HG03575 (cell line): ENCODE measurements around the gene GNA14.
"Not testable (repeated sequence)": the region's sequence is repeated elsewhere in the genome, so short reads cannot be mapped to it uniquely, and the experiment has no call there.

Source experiments
- ATAC-seq: cut with Tn5 transposase; IDR thresholded peaks from one replicate; pipeline ENCODE4 v1.9.1; 2021; ENCODE audit not compliant: unreplicated experiment, insufficient number of reproducible peaks, low FRiP score; ENCODE audit errors: extremely low read depth

Gene GNA14

DNA sequence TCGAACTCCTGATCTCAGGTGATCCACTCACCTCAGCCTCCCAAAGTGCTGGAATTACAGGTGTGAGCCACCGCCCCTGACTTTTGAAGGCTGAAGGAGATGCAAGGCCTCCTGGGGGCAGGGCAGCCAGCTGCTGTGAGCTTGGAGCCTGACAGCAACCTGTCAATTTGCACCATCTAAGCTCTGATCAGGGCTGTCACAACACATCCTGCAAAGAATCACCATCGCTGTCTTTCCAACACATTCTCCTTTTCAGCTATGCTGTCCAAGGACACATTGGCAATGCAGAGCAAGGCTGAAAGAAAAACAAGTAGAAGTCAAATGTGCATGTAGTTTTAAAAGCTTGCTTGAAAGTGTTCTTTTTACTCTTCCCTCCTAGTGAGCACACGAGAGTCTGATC lies 54.6 kb downstream of the GNA14 start:
- ATAC-seq = no peak

DNA sequence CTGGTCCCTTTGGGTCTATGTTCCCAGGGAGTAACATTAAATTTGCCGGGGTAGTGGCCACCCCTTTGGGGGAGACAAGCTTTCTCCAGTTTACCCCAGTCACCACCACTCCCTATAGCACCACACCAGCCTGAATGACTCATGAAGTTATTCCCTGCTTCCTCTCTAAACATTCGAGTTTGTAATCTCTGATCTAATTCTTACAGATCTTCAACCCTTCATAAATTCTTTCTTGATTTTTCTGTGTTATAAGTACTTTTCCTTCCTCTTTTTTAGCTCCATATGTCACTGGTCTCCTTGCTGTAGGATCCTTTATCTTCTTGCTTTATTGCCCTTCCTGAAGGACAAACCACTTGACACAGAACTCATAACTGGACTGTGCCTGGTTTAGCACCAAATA lies 55.6 kb downstream of the GNA14 start:
- no peak for ATAC-seq

DNA sequence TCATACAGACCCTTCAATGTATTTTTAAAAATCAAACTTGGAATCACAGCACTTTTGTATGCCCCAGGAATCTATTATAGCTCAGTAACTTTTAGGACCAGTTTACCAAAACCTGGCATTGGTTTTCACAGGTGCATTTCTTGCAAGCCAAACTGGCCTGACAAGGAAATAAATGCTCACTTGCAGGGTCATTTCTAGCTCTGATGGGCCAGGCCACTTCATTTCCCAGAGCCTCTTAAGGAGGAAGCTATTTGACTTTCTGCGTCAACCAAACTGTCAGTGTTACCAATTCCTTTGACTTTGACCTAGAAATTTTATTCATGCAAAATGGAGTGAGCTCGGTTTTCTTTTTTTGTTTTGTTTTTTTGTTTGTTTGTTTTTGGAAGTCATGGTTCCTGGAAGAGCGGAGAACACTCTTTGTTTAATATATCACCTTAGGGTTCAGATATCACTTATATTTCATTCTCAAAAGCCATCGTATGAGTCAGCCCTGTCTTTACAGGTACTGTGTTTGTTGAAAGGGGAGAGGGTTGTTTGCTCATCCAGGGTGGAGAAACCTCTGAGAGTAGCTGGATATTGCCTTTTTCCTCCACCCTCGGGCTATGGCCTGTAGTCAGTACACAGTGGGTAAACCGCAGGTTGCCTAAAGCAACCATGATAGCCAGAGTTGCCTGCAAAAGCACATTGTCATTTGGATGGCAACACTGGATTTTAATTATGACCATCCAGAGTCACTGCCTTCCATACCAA lies 58.9 kb downstream of the GNA14 start:
- ATAC-seq = no peak

DNA sequence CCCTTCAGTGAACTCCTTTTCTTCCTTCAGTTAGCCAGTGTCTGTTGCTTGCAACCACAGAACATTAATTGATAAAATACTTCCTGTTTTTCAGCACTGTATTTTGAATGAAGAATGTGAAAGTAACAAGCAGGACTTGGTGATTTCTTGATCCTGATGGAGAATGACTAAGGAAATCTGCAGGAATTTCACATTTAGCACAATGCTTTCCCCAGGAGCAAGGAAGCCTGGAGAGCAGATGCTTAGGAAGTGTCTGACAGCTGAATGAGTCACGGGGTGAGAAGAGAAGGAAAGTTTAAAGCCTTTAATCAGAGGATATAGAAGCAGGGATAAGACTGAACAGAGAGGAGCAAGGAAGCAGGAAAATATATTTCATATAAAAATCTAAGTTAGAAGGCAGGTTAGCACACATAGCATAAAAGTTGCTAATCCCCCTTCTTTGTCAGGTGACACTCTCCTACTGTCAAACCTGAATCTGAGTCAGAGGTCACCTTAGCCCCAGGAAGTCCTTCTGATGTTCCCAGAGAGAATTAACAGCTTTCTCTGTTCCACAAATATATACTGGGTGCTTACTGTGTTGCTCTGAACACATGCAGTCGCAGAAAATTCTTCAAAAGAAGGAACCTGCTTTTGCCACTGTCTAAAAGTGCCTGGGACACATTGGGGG lies 59.7 kb downstream of the GNA14 start:
- no peak for ATAC-seq

DNA sequence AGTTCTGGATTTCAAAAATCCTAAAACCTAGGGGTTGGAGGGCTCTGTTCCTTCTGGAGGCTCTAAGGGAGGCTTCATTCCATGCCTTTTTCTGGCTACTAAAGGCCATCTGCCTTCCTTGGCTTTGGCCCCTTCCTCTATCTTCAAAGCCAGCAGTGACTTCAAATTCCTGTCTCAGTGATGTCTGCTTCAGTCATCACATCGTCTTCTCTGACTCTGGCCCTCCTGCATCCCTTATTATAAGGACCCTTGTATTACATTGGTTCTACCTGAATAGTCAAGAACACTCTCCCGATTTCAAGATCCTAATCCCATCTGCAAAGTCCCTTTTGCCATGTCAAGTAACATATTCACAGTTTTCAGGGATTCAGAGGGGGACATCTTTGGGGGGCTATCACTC lies 60.3 kb downstream of the GNA14 start:
- no peak for ATAC-seq

DNA sequence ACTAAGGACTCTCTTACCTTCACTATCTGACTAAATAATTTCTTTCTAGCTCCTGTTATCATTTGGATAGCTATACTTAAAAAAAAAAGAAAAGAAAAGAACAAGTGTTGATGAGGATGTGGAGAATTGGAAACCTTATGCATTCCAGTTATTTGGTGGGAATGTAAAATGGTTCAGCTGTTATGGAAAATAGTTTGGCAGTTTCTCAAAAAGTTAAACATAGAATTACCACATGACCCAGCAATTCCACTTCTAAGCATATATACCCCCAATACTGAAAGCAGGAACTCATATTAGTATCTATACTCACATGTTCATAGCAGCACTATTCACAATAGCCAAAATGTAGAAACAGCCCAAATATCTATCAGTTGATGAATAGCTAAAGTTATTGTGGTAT lies 61.1 kb downstream of the GNA14 start:
- no peak for ATAC-seq

DNA sequence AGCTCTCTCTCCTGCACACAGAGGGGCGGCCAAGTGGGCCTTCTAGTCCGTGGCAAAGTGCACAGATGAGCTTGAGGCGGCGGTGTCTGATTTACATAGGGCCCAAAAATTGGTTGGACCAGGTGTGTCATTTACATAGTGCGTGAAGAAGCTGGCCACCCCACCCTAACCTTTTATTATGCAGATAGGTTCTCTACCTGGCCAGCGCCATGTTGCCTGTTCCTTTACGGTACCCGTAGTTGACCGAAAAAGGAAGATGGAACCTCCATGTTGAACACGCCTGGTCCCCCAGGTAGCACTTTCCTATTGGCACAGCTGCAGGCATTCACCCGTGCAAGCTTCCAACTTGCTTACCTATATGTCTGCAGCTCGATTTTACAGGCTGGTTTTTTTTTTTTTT lies 61.5 kb downstream of the GNA14 start:
- no peak for ATAC-seq

DNA sequence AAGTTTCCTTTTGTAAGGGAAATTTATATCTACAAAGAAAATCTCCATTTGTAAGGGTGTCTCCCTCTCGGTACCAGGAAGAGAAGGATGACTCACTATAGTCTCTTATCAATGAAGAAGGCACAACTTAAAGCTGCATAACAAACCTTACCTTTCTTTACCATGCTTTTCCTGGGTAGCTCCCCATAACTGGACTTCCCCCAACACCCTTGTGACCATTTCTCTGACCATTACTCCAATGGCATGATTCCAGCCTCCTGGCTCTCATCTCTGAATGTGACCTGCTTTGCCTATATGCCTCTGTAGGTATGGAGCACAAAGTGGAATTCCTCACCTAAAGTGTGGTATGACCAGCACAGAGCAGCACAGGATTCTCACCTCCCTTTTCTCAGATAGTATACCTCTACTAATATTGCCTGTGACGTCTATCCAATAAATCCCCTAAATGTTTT lies 62.8 kb downstream of the GNA14 start:
- ATAC-seq = no peak

DNA sequence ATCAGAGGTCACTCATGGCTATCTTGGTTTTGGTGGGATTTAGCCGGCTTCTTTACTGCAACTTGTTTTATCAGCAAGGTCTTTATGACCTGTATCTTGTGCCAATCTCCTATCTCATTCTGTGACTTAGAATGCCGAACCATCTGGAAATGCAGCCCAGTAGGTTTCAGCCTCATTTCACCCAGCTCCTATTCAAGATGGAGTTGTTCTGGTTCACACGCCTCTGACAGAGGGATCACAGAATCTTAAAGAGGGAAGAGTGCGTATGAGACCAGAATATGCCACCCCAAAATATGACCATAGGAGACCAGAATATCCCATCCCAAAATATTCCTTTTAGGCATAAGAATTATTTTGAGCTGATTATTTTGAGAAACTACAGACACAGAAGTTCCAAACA lies 63.2 kb downstream of the GNA14 start:
- ATAC-seq = not testable (repeated sequence)

DNA sequence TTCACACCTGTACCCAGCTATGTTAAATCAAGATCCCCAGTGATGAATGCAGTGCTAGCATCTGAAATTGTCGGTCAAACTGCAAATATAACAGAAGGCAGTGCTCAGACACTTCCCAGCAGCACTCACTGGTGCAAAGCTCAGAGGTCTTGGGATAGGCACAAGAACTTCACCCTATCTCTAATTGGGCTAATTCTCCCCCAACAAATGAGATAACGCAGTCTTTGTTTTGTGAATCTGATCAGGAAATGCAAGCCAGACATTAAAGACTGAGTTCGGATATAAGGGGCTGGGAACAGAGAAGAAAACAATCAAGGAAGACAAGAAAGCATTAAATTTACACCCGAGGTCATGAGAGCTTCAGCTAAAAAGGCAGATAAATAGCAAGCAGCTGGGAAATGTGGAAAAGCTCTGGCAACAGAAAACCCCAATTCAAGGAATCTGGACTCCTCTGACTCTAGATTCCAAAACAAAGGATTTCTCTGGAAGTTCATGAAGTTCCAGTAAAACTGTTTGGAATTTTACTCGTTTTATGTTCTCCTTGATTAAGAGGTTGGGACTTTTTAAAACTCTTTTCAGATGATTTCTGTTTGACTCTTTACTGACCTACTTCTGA lies 65.1 kb downstream of the GNA14 start:
- no peak for ATAC-seq

DNA sequence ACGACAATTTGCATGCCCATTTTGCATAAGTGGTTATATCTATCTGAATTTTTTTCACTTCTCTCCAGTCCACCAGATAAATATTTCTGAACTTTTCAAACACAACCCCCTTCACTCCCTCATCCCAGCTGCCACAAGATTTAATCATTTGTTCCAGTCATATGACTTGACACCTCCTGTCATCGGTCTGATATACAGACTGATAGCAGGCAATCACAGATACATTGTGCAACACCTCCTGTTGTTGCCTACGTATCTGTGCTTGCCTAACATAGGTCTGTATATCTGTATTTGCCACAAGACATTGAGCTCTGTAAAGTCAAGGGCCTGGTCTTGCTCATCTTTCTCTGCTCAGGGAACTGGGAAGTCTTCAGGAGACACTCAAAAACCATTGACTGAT lies 65.6 kb downstream of the GNA14 start:
- ATAC-seq = no peak

DNA sequence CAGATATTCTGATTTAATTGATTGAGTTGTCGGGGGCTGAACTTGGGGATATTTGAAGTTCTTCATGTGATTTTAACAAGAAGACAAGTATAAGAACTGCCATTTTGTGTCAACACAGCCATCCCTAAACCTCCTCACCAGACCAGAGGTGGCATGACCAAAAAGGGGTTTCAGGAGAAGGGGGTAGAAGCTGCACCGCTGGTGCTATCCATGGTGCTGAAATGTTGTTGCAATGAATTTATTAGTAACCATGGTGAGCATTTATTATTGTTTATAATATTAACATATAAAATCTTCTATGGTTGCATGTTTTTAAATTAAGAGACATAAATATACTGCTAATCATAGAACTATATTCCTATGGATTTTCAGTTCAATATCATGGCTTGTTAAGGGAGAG lies 72.3 kb downstream of the GNA14 start:
- ATAC-seq = no peak

DNA sequence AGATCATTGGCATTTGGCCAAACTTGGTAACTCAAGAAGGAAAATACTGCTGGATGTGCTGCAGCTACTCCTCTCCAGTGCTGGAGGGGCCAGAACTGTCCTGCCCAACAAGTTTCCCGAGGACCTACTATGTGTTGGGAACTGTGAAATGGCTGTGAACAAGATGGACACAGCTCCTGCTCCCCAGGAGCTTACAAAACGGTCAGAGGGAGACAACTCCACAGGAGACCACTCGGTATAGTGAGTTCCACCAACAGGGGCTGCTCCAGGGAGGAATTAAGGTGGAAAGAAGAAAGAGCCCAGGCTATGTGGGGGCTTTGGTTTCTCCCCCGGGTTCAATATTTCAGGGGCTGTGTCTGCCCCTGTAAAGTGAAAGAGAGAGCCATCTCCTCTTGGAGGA lies 78.8 kb downstream of the GNA14 start:
- no peak for ATAC-seq

DNA sequence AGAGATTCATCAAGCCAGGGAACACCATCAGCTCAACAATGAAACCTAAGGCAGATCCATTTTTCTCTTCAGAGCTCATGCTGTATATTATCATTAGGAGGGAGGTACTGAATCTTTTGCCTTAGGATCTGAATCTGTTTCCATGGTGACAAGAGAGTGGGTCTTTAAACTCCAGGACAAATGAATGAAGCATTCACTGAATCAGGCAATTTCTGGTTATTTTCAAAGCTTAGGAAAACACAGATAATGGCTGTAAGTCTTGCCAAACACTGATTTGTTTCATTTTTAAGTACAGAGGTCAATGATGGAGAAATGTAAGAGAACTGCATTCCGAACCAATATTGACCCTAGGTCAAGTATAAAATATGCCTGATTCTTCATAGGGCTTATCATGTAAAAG lies 84.9 kb downstream of the GNA14 start:
- ATAC-seq = no peak

DNA sequence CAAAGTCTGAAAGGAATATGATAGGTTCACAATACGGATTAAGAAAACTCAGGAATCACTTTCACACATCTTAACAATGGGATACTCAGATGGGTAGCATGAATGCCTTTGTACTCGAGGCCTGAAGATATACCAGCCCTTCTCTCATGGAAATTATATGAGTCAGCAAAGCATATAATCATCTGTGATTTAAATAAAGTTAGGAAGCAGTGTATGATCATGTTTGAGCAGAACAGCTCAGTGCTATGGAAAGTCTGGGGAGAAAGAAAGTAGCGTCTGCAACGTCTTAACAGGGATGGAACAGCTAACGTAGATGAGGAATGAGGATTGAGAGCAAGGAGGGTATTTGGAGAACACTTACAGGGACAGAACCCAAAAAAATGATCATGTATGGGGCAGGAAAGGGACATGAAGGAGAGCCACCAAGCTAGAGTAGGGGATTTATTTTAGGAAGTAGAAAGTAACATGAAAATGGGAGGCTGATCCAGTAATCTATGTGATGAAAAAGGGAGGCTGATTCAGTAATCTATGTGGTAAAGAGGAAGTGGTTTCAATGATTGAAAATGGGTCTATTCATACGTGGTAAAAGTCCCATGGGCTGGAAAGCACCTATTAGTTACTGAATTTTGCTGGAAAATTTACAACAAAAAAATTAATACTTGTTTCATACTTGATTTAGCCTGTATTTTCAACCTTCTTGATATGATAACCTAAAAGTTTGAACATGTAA lies 85.9 kb downstream of the GNA14 start:
- no peak for ATAC-seq

DNA sequence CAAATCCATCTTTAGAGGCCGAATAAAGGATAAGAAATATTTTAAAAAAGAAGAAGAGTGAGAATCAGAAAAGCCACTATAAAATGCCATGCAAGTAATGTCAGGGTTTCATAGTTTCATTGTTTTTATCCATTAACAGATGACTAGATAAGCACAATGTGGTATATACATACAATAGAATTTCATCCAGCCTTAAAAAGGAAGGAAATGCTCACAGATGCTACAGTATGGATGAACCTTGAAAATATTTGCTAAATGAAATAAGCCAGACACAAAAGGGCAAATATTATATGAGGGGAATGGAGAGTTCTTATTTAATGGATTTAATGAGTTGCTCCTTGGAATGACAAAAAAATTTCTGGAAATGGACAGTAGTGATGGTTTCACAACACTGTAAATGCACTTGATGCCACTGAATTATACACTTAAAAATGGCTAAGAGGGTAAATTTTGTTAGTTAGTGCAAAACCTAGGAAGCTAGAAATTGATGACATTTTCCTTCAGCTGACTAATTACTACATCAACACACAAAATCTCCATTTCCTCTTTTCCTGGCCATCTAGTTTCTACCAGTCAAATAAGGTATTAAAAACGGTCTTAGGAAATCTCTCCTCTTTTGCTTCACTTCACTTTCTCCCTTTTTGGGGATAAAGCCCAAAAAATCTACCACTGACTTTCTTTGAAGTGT lies 86.6 kb downstream of the GNA14 start:
- no peak for ATAC-seq

DNA sequence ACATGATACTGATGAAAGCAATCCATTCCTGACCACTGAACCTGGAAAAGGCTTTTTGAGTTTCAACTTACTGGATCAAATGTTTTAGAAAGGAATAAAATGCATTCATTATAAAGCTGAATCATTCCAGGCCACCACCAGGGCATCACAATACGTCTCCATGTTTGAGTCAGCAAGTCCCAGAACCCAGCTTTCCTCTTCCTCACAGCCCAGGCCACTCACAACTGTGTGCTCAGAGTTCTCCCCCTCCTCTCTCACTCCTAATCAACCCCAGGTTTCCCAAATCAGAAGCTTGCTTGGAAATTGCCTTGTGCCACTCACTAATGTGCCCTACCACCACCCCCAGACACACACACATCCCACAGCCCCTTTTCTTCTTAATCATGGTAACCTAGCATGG lies 91.7 kb downstream of the GNA14 start:
- ATAC-seq = no peak

DNA sequence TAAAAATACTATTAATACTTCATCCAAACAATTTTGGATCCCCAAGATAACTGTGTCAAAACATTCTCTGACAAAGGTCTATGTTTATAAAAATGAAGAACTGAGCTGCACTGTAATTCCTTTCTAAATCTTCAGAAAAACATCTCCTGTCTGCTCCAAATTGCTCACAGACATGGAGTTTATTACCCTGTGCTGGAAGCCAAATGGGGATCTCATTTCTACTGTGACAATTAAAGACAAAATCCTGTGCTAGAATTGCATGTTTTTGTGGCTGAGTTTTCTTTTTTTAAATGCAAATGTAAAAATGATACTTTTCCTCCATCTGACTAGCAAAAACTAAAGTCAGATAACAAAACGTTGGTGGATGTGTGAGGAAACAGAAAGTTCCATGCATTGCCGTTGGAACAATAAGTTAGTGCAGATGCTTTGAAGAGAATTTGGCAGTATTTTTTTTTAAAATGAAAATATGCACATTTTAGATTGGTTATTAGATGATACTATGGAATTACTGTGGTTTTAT lies 93.5 kb downstream of the GNA14 start:
- ATAC-seq = no peak

DNA sequence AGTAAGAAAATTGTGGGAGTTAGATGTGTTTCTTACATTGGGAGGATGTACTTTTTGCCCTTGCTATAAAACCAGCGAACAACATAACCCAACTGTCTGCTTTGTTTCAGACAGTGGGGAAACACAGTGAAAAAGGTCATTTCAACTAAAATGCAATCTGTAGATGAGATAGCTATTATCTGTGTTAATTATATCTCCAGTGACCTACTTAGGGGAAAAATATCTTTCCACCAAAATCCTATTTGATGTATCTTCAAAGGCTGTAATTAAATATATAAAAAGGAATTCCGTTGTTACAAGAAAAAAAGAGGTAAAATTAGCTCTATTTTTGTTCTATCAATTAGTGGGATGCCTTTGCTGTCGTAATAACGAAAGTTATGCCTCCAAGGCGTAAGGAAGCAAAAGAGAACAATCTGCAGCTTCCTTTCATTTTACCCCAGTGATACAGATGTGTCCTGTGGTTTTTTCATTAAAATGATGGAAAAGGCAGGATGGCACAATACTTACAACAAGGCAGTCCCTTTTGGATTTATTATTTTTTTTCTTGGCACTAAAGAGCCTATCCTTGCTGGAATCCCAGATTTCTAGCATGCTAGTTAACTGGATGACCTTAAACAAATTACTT lies 100.9 kb downstream of the GNA14 start:
- no peak for ATAC-seq
